Measurements from ENCODE around the gene TNFRSF4. TPM values are rescaled to one million over a fixed set of nuclear protein-coding genes. Genes with fewer than 3 reads are reported as not detected.

TNFRSF4 gene
- total RNA-seq, 4 donors from 2014 or later = 0.69 to 1.4 TPM; not detected in 2

DNA sequence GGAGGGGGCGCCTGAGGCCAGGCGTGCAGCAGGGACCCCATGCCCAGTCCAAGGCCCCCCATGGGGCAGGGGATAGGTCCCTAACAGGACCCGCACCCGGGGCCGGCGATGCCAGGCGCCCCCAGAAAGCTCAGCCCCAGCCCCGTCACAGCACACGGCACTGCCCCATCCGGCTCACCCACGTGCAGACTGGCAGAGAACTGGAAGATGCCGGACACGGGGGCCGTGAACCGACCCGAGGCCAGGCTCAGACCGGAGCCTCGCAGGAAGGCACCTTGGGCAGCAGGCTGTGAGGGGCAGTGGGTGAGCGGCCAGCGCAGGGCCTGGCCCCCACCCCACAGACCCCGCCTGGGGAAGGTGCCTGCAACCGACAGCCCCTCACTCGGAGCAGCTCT lies 29.3 kb upstream of the TNFRSF4 start:
- intact Hi-C loops (cut with DNase I; ENCODE audit: low total_unique reads) = no loop called here
- 95% methylated on average over 18 to 20 of the region's 23 CpGs for WGBS, 2 donors
- no peak for DNase-seq (ENCODE audit: low spot score in 2 of 2)
- no peak for TF ChIP-seq POLR2A (IDR thresholded peaks at IDR 0.05)
- H3K4me3 ChIP-seq (ENCODE audit: low read depth, poor library complexity, severe bottlenecking) = no peak overlapping the region

DNA sequence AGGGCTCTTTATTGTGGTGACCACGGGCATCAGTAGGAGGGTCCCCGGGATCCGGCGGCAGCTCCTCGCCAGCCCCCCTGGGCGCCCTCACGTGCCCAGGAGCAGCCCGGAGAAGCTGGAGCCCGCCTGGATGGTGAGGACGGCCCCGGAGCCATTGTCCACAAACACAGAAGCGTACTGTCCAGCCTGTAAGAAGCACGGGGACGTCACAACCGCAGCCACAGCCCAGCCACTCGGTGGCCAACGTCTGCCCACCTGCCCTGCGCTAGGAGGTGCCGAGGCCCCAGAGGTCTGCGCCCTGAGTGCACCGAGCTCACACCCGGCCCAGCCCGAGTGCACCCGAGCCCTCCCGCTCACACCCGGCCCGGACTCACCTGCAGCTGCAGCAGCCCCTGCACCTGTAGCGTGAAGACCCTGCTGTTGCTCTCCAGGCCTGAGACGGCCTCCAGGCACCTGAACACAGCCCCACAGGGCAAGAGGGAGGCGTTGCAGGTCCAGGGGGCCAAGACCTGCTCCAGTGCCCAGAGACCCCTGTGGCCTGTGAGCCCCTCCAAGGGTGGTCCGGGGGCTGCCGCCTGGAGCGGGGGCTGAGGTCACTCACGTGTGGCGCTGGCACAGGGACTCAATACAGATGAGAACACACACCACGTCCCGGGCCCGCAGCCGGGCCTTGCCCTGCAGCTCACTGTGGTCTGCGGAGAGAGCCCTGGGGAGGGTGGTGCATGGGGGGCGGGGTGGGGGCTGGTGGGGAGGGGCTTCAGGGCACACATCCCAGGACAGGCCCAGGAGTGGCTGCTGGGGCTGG lies 28.7 kb upstream of the TNFRSF4 start:
- no peak for DNase-seq (ENCODE audit: low spot score in 2 of 2)
- 86 to 90% methylated on average over 34 to 36 of the region's 41 CpGs for WGBS, 2 donors
- TF ChIP-seq, protein P1, sequence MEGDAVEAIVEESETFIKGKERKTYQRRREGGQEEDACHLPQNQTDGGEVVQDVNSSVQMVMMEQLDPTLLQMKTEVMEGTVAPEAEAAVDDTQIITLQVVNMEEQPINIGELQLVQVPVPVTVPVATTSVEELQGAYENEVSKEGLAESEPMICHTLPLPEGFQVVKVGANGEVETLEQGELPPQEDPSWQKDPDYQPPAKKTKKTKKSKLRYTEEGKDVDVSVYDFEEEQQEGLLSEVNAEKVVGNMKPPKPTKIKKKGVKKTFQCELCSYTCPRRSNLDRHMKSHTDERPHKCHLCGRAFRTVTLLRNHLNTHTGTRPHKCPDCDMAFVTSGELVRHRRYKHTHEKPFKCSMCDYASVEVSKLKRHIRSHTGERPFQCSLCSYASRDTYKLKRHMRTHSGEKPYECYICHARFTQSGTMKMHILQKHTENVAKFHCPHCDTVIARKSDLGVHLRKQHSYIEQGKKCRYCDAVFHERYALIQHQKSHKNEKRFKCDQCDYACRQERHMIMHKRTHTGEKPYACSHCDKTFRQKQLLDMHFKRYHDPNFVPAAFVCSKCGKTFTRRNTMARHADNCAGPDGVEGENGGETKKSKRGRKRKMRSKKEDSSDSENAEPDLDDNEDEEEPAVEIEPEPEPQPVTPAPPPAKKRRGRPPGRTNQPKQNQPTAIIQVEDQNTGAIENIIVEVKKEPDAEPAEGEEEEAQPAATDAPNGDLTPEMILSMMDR (IDR thresholded peaks at IDR 0.05) = no peak
- no peak for TF ChIP-seq POLR2A (IDR thresholded peaks at IDR 0.05)
- intact Hi-C loops (cut with DNase I; ENCODE audit: low total_unique reads) = no loop called here
- H3K4me3 ChIP-seq (ENCODE audit: low read depth, poor library complexity, severe bottlenecking) = no peak overlapping the region

DNA sequence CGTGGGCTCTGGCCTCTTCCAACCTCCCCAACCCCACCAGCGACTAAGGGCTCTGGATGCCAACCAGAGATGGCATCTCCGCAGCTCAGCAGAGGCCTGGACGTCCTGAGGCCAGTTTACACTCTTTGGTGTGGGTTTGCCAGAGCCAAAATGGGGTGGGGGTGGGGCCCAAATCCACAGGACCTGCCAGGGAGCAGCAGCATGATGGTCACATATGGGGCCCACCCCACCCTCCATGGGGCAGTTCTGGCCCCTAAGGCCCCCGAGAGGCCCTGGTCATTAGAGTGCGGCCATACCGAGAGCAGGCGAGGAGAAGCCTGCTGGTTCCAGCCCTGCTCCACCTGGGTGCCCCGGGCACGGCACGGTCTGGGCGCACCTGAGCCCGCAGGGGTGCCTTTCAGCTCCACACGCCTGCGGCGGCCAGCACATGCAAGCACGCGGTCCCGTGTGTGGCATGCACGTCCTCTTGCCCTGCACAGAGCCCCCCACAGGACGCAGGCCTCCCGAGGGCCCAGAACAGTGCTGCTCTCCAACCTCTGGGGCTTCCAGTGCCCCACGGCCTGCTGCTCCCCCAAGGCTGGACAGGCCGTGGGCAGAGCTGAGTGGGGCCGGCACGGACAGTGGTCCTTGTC lies 27.8 kb upstream of the TNFRSF4 start:
- WGBS, 2 donors = 80 to 82% methylated on average over 16 to 19 of the region's 26 CpGs
- no peak overlapping the region for H3K4me3 ChIP-seq (ENCODE audit: low read depth, poor library complexity, severe bottlenecking)
- intact Hi-C loops (cut with DNase I; ENCODE audit: low total_unique reads) = no loop called here
- DNase-seq (ENCODE audit: low spot score in 2 of 2) = no peak
- no peak for TF ChIP-seq POLR2A (IDR thresholded peaks at IDR 0.05)
- TF ChIP-seq, protein P1 (IDR thresholded peaks at IDR 0.05) = no peak

DNA sequence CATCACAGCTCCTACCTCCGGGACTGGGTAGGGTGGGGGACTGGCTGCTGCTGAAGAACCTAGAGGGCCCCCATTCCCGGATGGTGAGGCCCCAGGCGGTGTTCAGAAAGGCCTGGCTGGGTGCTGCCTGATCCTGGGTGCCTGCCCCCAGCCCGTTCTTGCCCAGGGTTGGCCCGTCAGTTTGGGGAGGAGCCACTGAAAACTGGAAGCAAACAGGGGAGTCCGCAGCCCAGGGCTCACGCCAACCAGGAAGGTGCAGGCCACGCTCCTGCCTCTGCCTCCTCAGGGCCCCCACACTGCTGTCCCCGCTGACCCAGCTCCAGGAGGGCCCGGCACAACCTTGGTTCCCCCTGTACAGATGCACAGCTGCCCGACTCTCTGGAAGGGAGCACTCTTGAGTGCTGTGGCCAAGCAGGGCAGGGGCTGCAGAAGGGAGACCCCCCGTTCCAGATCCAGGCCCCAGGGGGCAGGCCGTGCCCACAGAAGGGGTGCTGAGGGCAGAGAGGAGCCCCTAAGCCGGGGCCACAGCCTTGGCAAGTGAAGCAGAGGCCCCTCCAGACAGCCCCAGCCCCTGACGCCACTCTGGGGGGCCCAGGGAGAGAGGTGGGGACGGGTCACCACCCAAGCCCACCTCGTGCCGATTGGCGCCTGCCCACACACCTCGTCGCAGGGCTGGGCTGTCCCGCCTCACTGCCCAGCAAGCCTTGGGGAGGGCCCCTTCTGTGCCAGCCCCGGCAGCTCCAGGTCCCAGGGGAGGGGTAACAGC lies 27.1 kb upstream of the TNFRSF4 start:
- no peak for TF ChIP-seq POLR2A (IDR thresholded peaks at IDR 0.05)
- TF ChIP-seq, protein P1 (IDR thresholded peaks at IDR 0.05) = no peak

DNA sequence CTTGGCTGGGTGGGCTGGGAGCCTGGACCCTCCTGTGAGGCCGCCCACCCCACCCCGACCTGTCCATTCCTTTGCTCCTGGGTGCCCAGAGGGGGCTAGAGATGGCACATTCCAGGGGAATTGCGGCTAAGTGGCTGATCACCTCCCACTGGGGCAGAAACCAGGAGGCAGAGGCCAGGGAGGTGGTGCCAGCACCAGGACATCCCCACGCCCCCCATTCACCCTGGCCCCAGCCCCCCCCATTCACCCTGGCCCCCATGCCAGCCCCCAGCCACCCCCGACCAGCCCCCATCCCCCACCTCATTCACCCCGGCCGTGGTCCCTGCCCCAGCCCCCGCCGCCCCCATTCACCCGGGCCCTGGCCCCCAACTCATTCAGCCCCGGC lies 26.4 kb upstream of the TNFRSF4 start:
- intact Hi-C loops (cut with DNase I; ENCODE audit: low total_unique reads) = no loop called here
- 74% methylated on average over 5 of the region's 11 CpGs; no CpG with 5 or more reads in 1 of the 2 donors for WGBS, 2 donors
- DNase-seq (ENCODE audit: low spot score in 2 of 2) = no peak
- no peak for TF ChIP-seq POLR2A (IDR thresholded peaks at IDR 0.05)
- TF ChIP-seq, protein P1 (IDR thresholded peaks at IDR 0.05) = no peak
- no peak overlapping the region for H3K4me3 ChIP-seq (ENCODE audit: low read depth, poor library complexity, severe bottlenecking)

More for the DNA sequence above, 27.1 kb upstream of the TNFRSF4 start:
- H3K4me3 ChIP-seq (ENCODE audit: low read depth, poor library complexity, severe bottlenecking) = no peak overlapping the region
- no peak for DNase-seq (ENCODE audit: low spot score in 2 of 2)
- intact Hi-C loops (cut with DNase I; ENCODE audit: low total_unique reads) = no loop called here
- 43 to 47% methylated on average over 7 to 18 of the region's 23 CpGs for WGBS, 2 donors

Measured in lower leg skin (tissue), 4 donors.